ENCODE measurements around the gene SERTAD1.

GRCh38 chr19:40407714-40408597 is 17.8 kb downstream of the SERTAD1 start:
- no peak for TF ChIP-seq RNF2 (IDR thresholded peaks at IDR 0.05; ENCODE audit: borderline replicate concordance, low read depth, low read length, missing control alignments, poor library complexity, severe bottlenecking)
- TF ChIP-seq EZH2 (IDR thresholded peaks at IDR 0.05; ENCODE audit: low read depth, low read length, severe bottlenecking): no peak
- no peak for TF ChIP-seq CTCF (IDR thresholded peaks at IDR 0.05; ENCODE audit: control extremely low read depth in 1 of 3, insufficient read depth in 1 of 3, low read depth in 1 of 3, low read length in 3 of 3)
- no peak for TF ChIP-seq EP300 (IDR thresholded peaks at IDR 0.05; ENCODE audit: borderline replicate concordance in 1 of 2, low read depth in 2 of 2, low read length in 2 of 2)
